Lower lobe of right lung (tissue), 2 donors: Measurements from ENCODE around the gene LRIT2. TPM values are rescaled to one million over a fixed set of nuclear protein-coding genes. Genes with fewer than 3 reads are reported as not detected.
"Not testable (repeated sequence)": the region's sequence is repeated elsewhere in the genome, so short reads cannot be mapped to it uniquely, and the experiment has no call there.

ENCODE experiments used
- ATAC-seq, 2 donors: fragments of 200-7000 bp; cut with Tn5 transposase; one replicate each; pipeline ENCODE4 v1.9.1; 2020 to 2022; ENCODE audit warnings: mild to moderate bottlenecking in 2 of 2, moderate library complexity in 2 of 2
- DNase-seq: peaks from one replicate; pipeline ENCODE4 v3.0.0-alpha.2; 2020
- H3K27ac ChIP-seq: fragments of 200-600 bp; one replicate; pipeline ENCODE4 v1.8.0; 2022
- H3K27me3 ChIP-seq: fragments of 200-600 bp; one replicate; pipeline ENCODE4 v1.8.0; 2022; ENCODE audit warnings: low read depth
- H3K36me3 ChIP-seq: fragments of 200-600 bp; one replicate; pipeline ENCODE4 v1.8.0; 2022; ENCODE audit warnings: mild to moderate bottlenecking
- H3K4me1 ChIP-seq: fragments of 200-600 bp; one replicate; pipeline ENCODE4 v1.8.0; 2022
- H3K4me3 ChIP-seq: fragments of 200-600 bp; one replicate; pipeline ENCODE4 v1.8.0; 2022; ENCODE audit warnings: mild to moderate bottlenecking
- H3K9me3 ChIP-seq: fragments of 200-600 bp; one replicate; pipeline ENCODE4 v1.8.0; 2022
- CTCF ChIP-seq: fragments of 200-600 bp; IDR thresholded peaks from one replicate; pipeline ENCODE4 v1.8.0; 2022; ENCODE audit warnings: antibody characterized with exemption, mild to moderate bottlenecking
- intact Hi-C: fragments of 100-400 bp; cut with DNase I; formaldehyde crosslinking; loops from one replicate; pipeline ENCODE4 v1.11.0; 2022
- total RNA-seq: library from RNA; stranded (reverse); fragmentation: NEBNext Ultra II Directional; extraction: Animal tissue kit (Norgen Biotek cat#: 25700); gene quantifications from one replicate; pipeline ENCODE4 v1.2.1, GENCODE V29; 2021
- donor health status: DM: no; HTN: yes; CAD: no; lungs with severe emphysema.

LRIT2 gene
- total RNA-seq, 1 donor from 2014 or later = not detected

DNA sequence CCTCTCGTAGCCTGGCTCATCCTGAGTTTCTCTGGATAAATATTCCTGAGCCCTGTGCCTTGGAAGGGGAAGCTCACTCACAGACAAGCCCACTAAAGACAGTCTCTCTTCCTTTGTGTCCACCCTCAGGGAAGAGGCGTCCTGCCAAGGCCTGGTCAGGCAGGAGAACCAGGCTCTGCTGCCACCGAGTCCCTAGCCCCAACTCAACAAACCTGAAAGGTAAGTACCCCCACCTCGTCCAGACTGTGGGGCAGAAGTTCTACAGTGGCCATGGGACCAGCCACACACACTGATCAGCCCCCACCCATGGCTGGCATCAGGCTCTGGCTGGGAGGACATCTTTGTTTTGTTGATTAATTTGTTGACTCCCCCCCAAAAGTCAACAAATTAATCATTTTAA is 49.0 kb downstream of the LRIT2 start:
- no peak for DNase-seq
- no peak for TF ChIP-seq CTCF
- H3K4me1 ChIP-seq = no peaks in the 10 kb centered on the region
- no peak for ATAC-seq
- H3K9me3 ChIP-seq = no peaks in the 10 kb centered on the region
- no peak overlapping the region for H3K4me3 ChIP-seq
- no peaks in the 10 kb centered on the region for H3K36me3 ChIP-seq
- H3K27me3 ChIP-seq = no peaks in the 10 kb centered on the region
- intact Hi-C loops = no loop called here
- H3K27ac ChIP-seq = no peak overlapping the region

- no peak for ATAC-seq
- Histone ChIP-seq H3K9me3 (no peaks in the 10 kb centered on the region), H3K27me3 (no peaks in the 10 kb centered on the region), H3K27ac (no peak overlapping the region), H3K4me3 (no peak overlapping the region), H3K4me1 (no peaks in the 10 kb centered on the region), H3K36me3 (no peaks in the 10 kb centered on the region)
- DNase-seq = no peak
- no peak for TF ChIP-seq CTCF
- intact Hi-C loops = no loop called here
Measured at GRCh38 chr10:84175436-84175835, 49.9 kb downstream of the LRIT2 start.

DNA sequence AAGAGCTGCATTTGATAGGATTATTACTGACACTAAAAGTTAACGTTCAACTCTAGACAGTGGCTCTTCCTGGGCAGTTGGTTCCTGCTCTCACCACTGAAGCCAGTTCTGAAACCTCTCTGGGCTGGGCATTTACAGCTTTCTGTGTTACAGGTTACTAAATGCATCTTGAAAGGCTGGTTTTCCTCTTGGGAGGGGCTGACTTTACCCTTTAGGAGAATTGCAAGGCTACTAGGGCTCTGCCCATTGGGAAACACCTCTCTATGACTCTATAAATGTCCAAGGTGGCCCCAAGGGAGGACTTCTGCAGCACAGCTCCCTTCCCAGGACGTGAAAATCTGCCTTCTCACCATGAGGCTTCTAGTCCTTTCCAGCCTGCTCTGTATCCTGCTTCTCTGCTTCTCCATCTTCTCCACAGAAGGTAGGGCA is 51.8 kb downstream of the LRIT2 start, which contains the start of gene GPR15LG:
TSS of gene GPR15LG (plus strand) at position 301 of the 429 bp plus-strand sequence. CDS start at position 352, 51 bp downstream.
- no peaks in the 10 kb centered on the region for H3K36me3 ChIP-seq
- no peak for DNase-seq
- no peak within 1 kb of the TSS for H3K4me3 ChIP-seq
- intact Hi-C loops = no loop called here
- no peak for ATAC-seq
- H3K27me3 ChIP-seq = no peaks in the 10 kb centered on the region
- H3K4me1 ChIP-seq = no peaks in the 10 kb centered on the region
- H3K9me3 ChIP-seq = no peaks in the 10 kb centered on the region
- no peak for TF ChIP-seq CTCF
- H3K27ac ChIP-seq = no peak within 1 kb of the TSS

DNA sequence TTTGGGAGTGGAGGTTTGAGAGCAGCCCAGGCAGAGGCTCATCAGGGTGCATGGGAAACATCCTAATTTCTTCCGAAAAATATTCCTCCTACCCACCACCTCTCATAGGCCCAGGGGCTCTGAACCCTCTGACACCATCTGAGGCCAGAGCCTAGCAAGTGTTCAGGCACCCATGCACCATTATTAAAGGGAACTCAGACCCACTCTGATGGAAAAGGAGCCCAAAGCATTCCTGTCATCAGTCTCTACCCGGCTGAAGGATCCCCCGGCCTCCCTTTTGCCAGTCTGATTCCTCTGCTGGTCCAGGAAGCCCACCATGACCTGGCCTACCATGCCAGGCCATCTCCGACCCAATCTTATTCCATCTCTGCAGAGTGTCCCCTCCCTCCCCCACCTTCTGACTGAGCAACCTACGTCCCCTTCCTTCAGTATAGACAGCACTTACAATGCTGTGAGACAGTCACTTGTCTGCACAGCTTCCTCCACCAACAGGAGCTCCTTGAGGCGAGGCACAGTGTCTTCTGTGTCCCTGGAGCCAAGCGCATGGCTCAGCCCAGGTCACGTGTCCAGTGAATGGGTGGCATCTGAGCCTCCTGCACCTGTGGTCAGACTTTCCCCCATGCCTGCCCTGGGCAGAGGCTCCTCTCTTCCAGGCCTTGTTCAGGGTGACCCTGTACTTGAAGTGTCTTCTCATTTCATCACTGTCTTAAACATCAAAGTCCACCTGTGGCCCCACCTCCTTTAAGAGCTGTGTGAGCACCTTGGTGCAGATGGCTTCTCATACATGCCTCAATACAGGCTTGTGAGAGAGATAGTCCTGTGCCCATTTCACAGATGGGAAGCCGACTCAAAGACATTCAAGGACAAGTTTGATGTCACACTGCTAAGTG is 52.6 kb downstream of the LRIT2 start:
- DNase-seq (no peak), ATAC-seq (no peak)
- Histone ChIP-seq H3K36me3 (no peaks in the 10 kb centered on the region), H3K27ac (no peak overlapping the region), H3K4me3 (no peak overlapping the region), H3K27me3 (no peaks in the 10 kb centered on the region), H3K9me3 (no peaks in the 10 kb centered on the region), H3K4me1 (no peaks in the 10 kb centered on the region)
- no peak for TF ChIP-seq CTCF
- intact Hi-C loops = no loop called here

GRCh38 chr10:84171700-84172466 is 53.5 kb downstream of the LRIT2 start:
- DNase-seq, H3K27ac ChIP-seq, intact Hi-C loops, H3K4me1 ChIP-seq, H3K4me3 ChIP-seq, H3K9me3 ChIP-seq, H3K27me3 ChIP-seq, H3K36me3 ChIP-seq, ATAC-seq: not testable (repeated sequence)

DNA sequence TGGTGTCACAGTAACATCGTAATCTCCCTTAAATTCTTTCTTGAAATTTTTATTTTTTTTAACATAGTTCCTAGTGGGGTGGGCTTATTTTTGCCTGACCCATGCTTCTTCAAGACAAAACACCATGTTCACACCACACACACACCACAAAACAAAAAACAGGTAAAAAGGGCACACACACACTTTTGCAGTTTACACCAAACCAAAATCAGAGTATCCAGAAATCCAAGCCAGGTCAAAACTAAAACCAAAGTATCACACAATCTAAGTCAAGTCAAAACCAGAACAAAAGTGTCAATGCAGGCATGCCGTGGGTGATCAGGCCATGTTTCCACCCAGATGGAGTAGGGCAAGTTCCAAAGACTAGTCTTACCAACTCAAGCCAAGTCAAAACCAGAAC is 54.1 kb downstream of the LRIT2 start:
- ATAC-seq, H3K4me3 ChIP-seq, H3K9me3 ChIP-seq, intact Hi-C loops, H3K4me1 ChIP-seq, H3K27ac ChIP-seq, H3K27me3 ChIP-seq, H3K36me3 ChIP-seq, DNase-seq: not testable (repeated sequence)

Other genes with a start within 250 kb of the LRIT2 start
- gene GHITM, start 86.0 kb downstream of the LRIT2 start, total RNA-seq = 109 TPM
- not detected for gene GPR15LG, start 51.7 kb downstream of the LRIT2 start, total RNA-seq
- gene CDHR1, start 31.0 kb downstream of the LRIT2 start, total RNA-seq = 0.24 TPM
- not detected for gene LRIT1, start 16.0 kb upstream of the LRIT2 start, total RNA-seq
- gene RGR, start 19.5 kb upstream of the LRIT2 start, total RNA-seq = not detected
- 66.1 TPM for gene CCSER2, start 103.0 kb upstream of the LRIT2 start, total RNA-seq